ENCODE data around the gene CXCL13.

CXCL13 gene

GRCh38 chr4:77586951-77587383, 18.7 kb upstream of the CXCL13 start:
- no peak for TF ChIP-seq CTCF (IDR thresholded peaks at IDR 0.05; ENCODE audit: insufficient read depth, low read length, poor library complexity, severe bottlenecking)
- DNase-seq (ENCODE audit: extremely low read depth, insufficient read length): peak; percentile 73
- Histone ChIP-seq H3K36me3 (ENCODE audit: control insufficient read depth, insufficient read depth, low read length) (no peaks in the 10 kb centered on the region), H3K4me3 (replicated peaks; ENCODE audit: low read depth, low read length) (no peak overlapping the region), H3K27me3 (replicated peaks; ENCODE audit: control insufficient read depth, insufficient read depth, low read length) (no peaks in the 10 kb centered on the region)

- no peak for DNase-seq (ENCODE audit: extremely low read depth, insufficient read length)
- TF ChIP-seq CTCF (IDR thresholded peaks at IDR 0.05; ENCODE audit: insufficient read depth, low read length, poor library complexity, severe bottlenecking): no peak
- Histone ChIP-seq H3K36me3 (ENCODE audit: control insufficient read depth, insufficient read depth, low read length) (no peaks in the 10 kb centered on the region), H3K27me3 (replicated peaks; ENCODE audit: control insufficient read depth, insufficient read depth, low read length) (no peaks in the 10 kb centered on the region), H3K4me3 (replicated peaks; ENCODE audit: low read depth, low read length) (no peak overlapping the region)
These were observed 15.1 kb upstream of the CXCL13 start for GRCh38 chr4:77590482-77590881.

GRCh38 chr4:77591532-77591931, 14.1 kb upstream of the CXCL13 start:
- Histone ChIP-seq H3K27me3 (replicated peaks; ENCODE audit: control insufficient read depth, insufficient read depth, low read length) (no peaks in the 10 kb centered on the region), H3K36me3 (ENCODE audit: control insufficient read depth, insufficient read depth, low read length) (no peaks in the 10 kb centered on the region), H3K4me3 (replicated peaks; ENCODE audit: low read depth, low read length) (no peak overlapping the region)
- DNase-seq (ENCODE audit: extremely low read depth, insufficient read length): no peak
- TF ChIP-seq CTCF (IDR thresholded peaks at IDR 0.05; ENCODE audit: insufficient read depth, low read length, poor library complexity, severe bottlenecking): no peak

- H3K27me3 ChIP-seq (replicated peaks; ENCODE audit: control insufficient read depth, insufficient read depth, low read length): peaks cover under 1% of the 10 kb centered on the region; the same call in 1 of the 2 replicates
These were observed 12.5 kb upstream of the CXCL13 start for GRCh38 chr4:77593101-77593500.

GRCh38 chr4:77593993-77594392, 11.6 kb upstream of the CXCL13 start:
- H3K4me3 ChIP-seq (replicated peaks; ENCODE audit: low read depth, low read length): no peak overlapping the region
- no peak for TF ChIP-seq CTCF (IDR thresholded peaks at IDR 0.05; ENCODE audit: insufficient read depth, low read length, poor library complexity, severe bottlenecking)
- no peak for DNase-seq (ENCODE audit: extremely low read depth, insufficient read length)
- no peaks in the 10 kb centered on the region for H3K36me3 ChIP-seq (ENCODE audit: control insufficient read depth, insufficient read depth, low read length)
- peaks cover 2% of the 10 kb centered on the region; the same call in 1 of the 2 replicates for H3K27me3 ChIP-seq (replicated peaks; ENCODE audit: control insufficient read depth, insufficient read depth, low read length)

More at GRCh38 chr4:77593101-77593500, 12.5 kb upstream of the CXCL13 start:
- no peak for TF ChIP-seq CTCF (IDR thresholded peaks at IDR 0.05; ENCODE audit: insufficient read depth, low read length, poor library complexity, severe bottlenecking)
- DNase-seq (ENCODE audit: extremely low read depth, insufficient read length): no peak
- no peaks in the 10 kb centered on the region for H3K36me3 ChIP-seq (ENCODE audit: control insufficient read depth, insufficient read depth, low read length)
- H3K4me3 ChIP-seq (replicated peaks; ENCODE audit: low read depth, low read length): no peak overlapping the region

GRCh38 chr4:77595364-77595973, 10.2 kb upstream of the CXCL13 start:
- Histone ChIP-seq H3K27me3 (replicated peaks; ENCODE audit: control insufficient read depth, insufficient read depth, low read length) (peaks cover 2% of the 10 kb centered on the region; the same call in 1 of the 2 replicates), H3K4me3 (replicated peaks; ENCODE audit: low read depth, low read length) (no peak overlapping the region), H3K36me3 (ENCODE audit: control insufficient read depth, insufficient read depth, low read length) (no peaks in the 10 kb centered on the region)
- TF ChIP-seq CTCF (IDR thresholded peaks at IDR 0.05; ENCODE audit: insufficient read depth, low read length, poor library complexity, severe bottlenecking): no peak
- no peak for DNase-seq (ENCODE audit: extremely low read depth, insufficient read length)
